Measurements from ENCODE around the gene VPS16. TPM values are rescaled to one million over a fixed set of nuclear protein-coding genes. Genes with fewer than 3 reads are reported as not detected.

Gene VPS16
- total and polyA plus RNA-seq, 4 donors, result 14.5 to 24.3 (median 16.1) TPM

GRCh38 chr20:2838170-2838797 is 2.3 kb upstream of the VPS16 start:
- H3K27me3 ChIP-seq (ENCODE audit: control insufficient read depth in 4 of 4, insufficient read depth in 4 of 4, low read length in 3 of 4), result no peaks in the 10 kb centered on the region
- H3K9me3 ChIP-seq (ENCODE audit: control insufficient read depth in 4 of 4, low read length in 3 of 4), result no peaks in the 10 kb centered on the region
- DNase-seq (ENCODE audit: low spot score), result no peak
- TF ChIP-seq REST (IDR thresholded peaks at IDR 0.05), result no peak
- no peak for TF ChIP-seq RXRA (IDR thresholded peaks at IDR 0.05)
- no peak for TF ChIP-seq RAD21 (IDR thresholded peaks at IDR 0.05)
- TF ChIP-seq NR2F2 (IDR thresholded peaks at IDR 0.05), result no peak
- TF ChIP-seq HNF4A (conservative IDR thresholded peaks at IDR 0.05), result no peak
- no peak for TF ChIP-seq ATF3 (IDR thresholded peaks at IDR 0.05)
- no peak for TF ChIP-seq SP1 (IDR thresholded peaks at IDR 0.05)
- TF ChIP-seq EGR1 (IDR thresholded peaks at IDR 0.05; ENCODE audit: low read depth in 2 of 2), result no peak
- TF ChIP-seq ZBTB33 (IDR thresholded peaks at IDR 0.05), result no peak
- TF ChIP-seq HNF4G (IDR thresholded peaks at IDR 0.05), result no peak
- TF ChIP-seq MAX (IDR thresholded peaks at IDR 0.05), result no peak
- 98% methylated on average over 19 of the region's 19 CpGs for WGBS
- peaks cover 0 to 11% (median 4%) of the 10 kb centered on the region in 4 donors for H3K36me3 ChIP-seq (ENCODE audit: control insufficient read depth in 4 of 4, insufficient read depth in 3 of 4, low read depth in 1 of 4, low read length in 3 of 4)
- H3K27ac ChIP-seq (ENCODE audit: low read depth in 1 of 2, low read length in 2 of 2), result no peak overlapping the region
- peaks cover 9 to 16% (median 13%) of the 10 kb centered on the region in 4 donors for H3K4me1 ChIP-seq (ENCODE audit: control insufficient read depth in 4 of 4, insufficient read depth in 4 of 4, low read length in 3 of 4)
- H3K4me3 ChIP-seq (ENCODE audit: low read depth in 1 of 3, low read length in 3 of 3), result no peak overlapping the region
- H3K9ac ChIP-seq (ENCODE audit: low read depth in 1 of 2, low read length in 2 of 2), result no peak overlapping the region

GRCh38 chr20:2838847-2839671 is 1.5 kb upstream of the VPS16 start:
- H3K9ac ChIP-seq (ENCODE audit: low read depth in 1 of 2, low read length in 2 of 2), result no peak overlapping the region
- DNase-seq (ENCODE audit: low spot score), result no peak
- 93% methylated on average over 15 of the region's 15 CpGs for WGBS
- TF ChIP-seq ZBTB33 (IDR thresholded peaks at IDR 0.05) (no peak), ATF3 (IDR thresholded peaks at IDR 0.05) (no peak), CTCF (IDR thresholded peaks at IDR 0.05; ENCODE audit: low read depth, low read length, missing input control) (no peak), REST (IDR thresholded peaks at IDR 0.05) (no peak), FOXA1 (IDR thresholded peaks at IDR 0.05) (no peak), FOXA2 (IDR thresholded peaks at IDR 0.05) (no peak), MAX (IDR thresholded peaks at IDR 0.05) (no peak)

More at GRCh38 chr20:2838847-2839671, 1.5 kb upstream of the VPS16 start:
- Histone ChIP-seq H3K36me3 (ENCODE audit: control insufficient read depth in 4 of 4, insufficient read depth in 3 of 4, low read depth in 1 of 4, low read length in 3 of 4) (peaks cover 0 to 11% (median 4%) of the 10 kb centered on the region in 4 donors), H3K4me1 (ENCODE audit: control insufficient read depth in 4 of 4, insufficient read depth in 4 of 4, low read length in 3 of 4) (peaks cover 9 to 16% (median 13%) of the 10 kb centered on the region in 4 donors), H3K4me3 (ENCODE audit: low read depth in 1 of 3, low read length in 3 of 3) (no peak overlapping the region), H3K27ac (ENCODE audit: low read depth in 1 of 2, low read length in 2 of 2) (no peak overlapping the region), H3K27me3 (ENCODE audit: control insufficient read depth in 4 of 4, insufficient read depth in 4 of 4, low read length in 3 of 4) (no peaks in the 10 kb centered on the region), H3K9me3 (ENCODE audit: control insufficient read depth in 4 of 4, low read length in 3 of 4) (no peaks in the 10 kb centered on the region)
